Keratinocyte (primary cell): ENCODE measurements around the gene FLYWCH2. TPM values are rescaled to one million over a fixed set of nuclear protein-coding genes. Genes with fewer than 3 reads are reported as not detected.

Experiments
- DNase-seq: peaks from one replicate; pipeline ENCODE4 v3.0.0-alpha.2; 2011; ENCODE audit warnings: low read depth, missing footprints, low spot score
- FAIRE-seq: peaks from 2 replicates; lab custom pipeline; 2011; peaks lifted over from hg19 to GRCh38; lab: Jason Lieb, UNC
- H2AFZ ChIP-seq: 2 replicates; pipeline ENCODE4 v1.6.0; 2012; ENCODE audit warnings: low read length, control low read depth, inconsistent platforms; ENCODE audit not compliant: control insufficient read depth
- H3K27ac ChIP-seq: 2 replicates; pipeline ENCODE4 v1.5.1; 2011; ENCODE audit warnings: low read length; ENCODE audit not compliant: control insufficient read depth, insufficient read depth
- H3K27me3 ChIP-seq: 3 replicates; pipeline ENCODE4 v1.6.0; 2011; ENCODE audit warnings: low read length; ENCODE audit not compliant: control insufficient read depth, insufficient read depth; ENCODE audit errors: extremely low read depth
- H3K36me3 ChIP-seq, 2 experiments: 2 replicates in 1 of 2; 3 replicates in 1 of 2; pipeline ENCODE4 v1.5.1; 2011; ENCODE audit warnings: low read length in 2 of 2, mild to moderate bottlenecking in 1 of 2; ENCODE audit not compliant: control insufficient read depth in 2 of 2, insufficient read depth in 2 of 2; ENCODE audit errors: extremely low read depth in 1 of 2
- H3K4me1 ChIP-seq: 3 replicates; pipeline ENCODE4 v1.5.1; 2011; ENCODE audit warnings: low read length; ENCODE audit not compliant: control insufficient read depth, insufficient read depth; ENCODE audit errors: extremely low read depth
- H3K4me2 ChIP-seq: 3 replicates; pipeline ENCODE4 v1.6.0; 2011; ENCODE audit warnings: low read depth, low read length; ENCODE audit not compliant: control insufficient read depth, insufficient read depth; ENCODE audit errors: extremely low read depth
- H3K4me3 ChIP-seq, 3 experiments: fragments of 200-600 bp in 1 of 3; sonication (generic) in 1 of 3; 2 replicates in 2 of 3; 3 replicates in 1 of 3; pipeline ENCODE4 v1.5.1; 2011 to 2016; ENCODE audit warnings: low read length in 3 of 3, mild to moderate bottlenecking in 3 of 3, control low read depth in 2 of 3, inconsistent platforms in 1 of 3, low read depth in 1 of 3, mixed read lengths in 1 of 3, mixed run types in 1 of 3, moderate library complexity in 1 of 3; ENCODE audit not compliant: control insufficient read depth in 2 of 3, insufficient read depth in 2 of 3; ENCODE audit errors: extremely low read depth in 1 of 3
- H3K79me2 ChIP-seq: 2 replicates; pipeline ENCODE4 v1.6.0; 2012; ENCODE audit warnings: low read length; ENCODE audit not compliant: control insufficient read depth, insufficient read depth
- H3K9ac ChIP-seq: 3 replicates; pipeline ENCODE4 v1.6.0; 2011; ENCODE audit warnings: low read length; ENCODE audit not compliant: control insufficient read depth, insufficient read depth; ENCODE audit errors: extremely low read depth
- H3K9me1 ChIP-seq: 3 replicates; pipeline ENCODE4 v1.6.0; 2011; ENCODE audit warnings: low read length; ENCODE audit not compliant: control insufficient read depth, insufficient read depth; ENCODE audit errors: extremely low read depth
- H3K9me3 ChIP-seq: 2 replicates; pipeline ENCODE4 v1.5.1; 2012; ENCODE audit warnings: low read depth, low read length; ENCODE audit not compliant: control insufficient read depth
- H4K20me1 ChIP-seq: 3 replicates; pipeline ENCODE4 v1.6.0; 2011; ENCODE audit warnings: low read length; ENCODE audit not compliant: control insufficient read depth, insufficient read depth; ENCODE audit errors: extremely low read depth
- CTCF ChIP-seq, 3 experiments: IDR thresholded peaks in 1 of 3; conservative IDR thresholded peaks in 1 of 3; optimal IDR thresholded peaks in 1 of 3; 2 replicates in 2 of 3; 3 replicates in 1 of 3; pipeline versions ENCODE3 to v1.5.1; 2011; ENCODE audit warnings: low read length in 3 of 3, mild to moderate bottlenecking in 3 of 3, moderate library complexity in 2 of 3, control low read depth in 1 of 3, inconsistent platforms in 1 of 3; ENCODE audit not compliant: insufficient read depth in 2 of 3; ENCODE audit errors: extremely low read depth in 1 of 3
- EZH2 ChIP-seq: IDR thresholded peaks from one replicate; pipeline ENCODE4 v1.6.1; 2012; ENCODE audit warnings: inconsistent platforms, mild to moderate bottlenecking, low read length, moderate library complexity
- dilution Hi-C: fragments of 300-500 bp; cut with MboI; formaldehyde crosslinking; loops from one replicate; pipeline ENCODE4 v1.7.0; 2020; ENCODE audit warnings: low sequenced_read_pairs; ENCODE audit not compliant: extremely low pct_ligation_motif_present
- polyA plus RNA-seq, 5 experiments: library from polyadenylated mRNA; depleted of rRNA in 3 of 5; stranded (reverse) in 3 of 5; stranded (forward) in 1 of 5; unstranded in 1 of 5; fragments of >200 nt; gene quantifications; 1 replicate in 1 of 5; 2 replicates in 3 of 5; 3 replicates in 1 of 5; pipeline versions ENCODE4 v1.2.1 to v1.2.3, GENCODE V29; 2011 to 2012; ENCODE audit warnings: missing spikeins in 2 of 5, low read depth in 1 of 5, low replicate concordance in 1 of 5

FLYWCH2 gene
- polyA plus RNA-seq, 1 donor (not counting 4 experiments of a cell fraction or from before 2014, with no cell fraction given) = 10.1 TPM

GRCh38 chr16:2946649-2947048 lies 63.6 kb downstream of the FLYWCH2 start:
- Histone ChIP-seq H2AFZ (no peak overlapping the region), H3K4me1 (no peaks in the 10 kb centered on the region), H3K27me3 (no peaks in the 10 kb centered on the region), H3K9me3 (no peaks in the 10 kb centered on the region), H3K9me1 (no peaks in the 10 kb centered on the region), H3K9ac (no peak overlapping the region), H3K79me2 (no peaks in the 10 kb centered on the region), H3K27ac (no peak overlapping the region), H3K36me3 (peaks cover 5 to 14% of the 10 kb centered on the region in 2 experiments), H3K4me3 (no peak overlapping the region), H4K20me1 (no peaks in the 10 kb centered on the region), H3K4me2 (no peak overlapping the region)
- dilution Hi-C loops = no loop called here
- DNase-seq (no peak), FAIRE-seq (no peak)
- TF ChIP-seq EZH2 = no peak
- no peak for TF ChIP-seq CTCF (optimal IDR thresholded peaks at IDR 0.05 in 1 of 3, IDR thresholded peaks at IDR 0.05 in 1 of 3, conservative IDR thresholded peaks at IDR 0.05 in 1 of 3; ENCODE audit: extremely low read depth in 1 of 3, insufficient read depth in 2 of 3, low read length in 3 of 3)

Other genes with a start within 250 kb of the FLYWCH2 start
- 29.0 to 41.1 TPM (median 36.1 TPM) in 3 replicates for gene KCTD5, start 200.7 kb upstream of the FLYWCH2 start, polyA plus RNA-seq
- 0.20 to 0.67 TPM (median 0.22 TPM) in 3 replicates for gene PRSS27, start 163.0 kb upstream of the FLYWCH2 start, polyA plus RNA-seq
- gene SRRM2, start 130.6 kb upstream of the FLYWCH2 start, polyA plus RNA-seq = 74.1 to 120 TPM (median 101 TPM) in 3 replicates
- 150 to 593 TPM (median 235 TPM) in 3 replicates for gene ELOB, start 105.9 kb upstream of the FLYWCH2 start, polyA plus RNA-seq
- not detected in 3 replicates for gene PRSS33, start 95.7 kb upstream of the FLYWCH2 start, polyA plus RNA-seq
- gene PRSS41, start 84.7 kb upstream of the FLYWCH2 start, polyA plus RNA-seq = not detected in 3 replicates
- 0.52 to 1.0 TPM (median 0.99 TPM) in 3 replicates for gene PRSS21, start 66.0 kb upstream of the FLYWCH2 start, polyA plus RNA-seq
- gene ZG16B, start 52.9 kb upstream of the FLYWCH2 start, polyA plus RNA-seq = 1.7 to 2.6 TPM (median 2.1 TPM) in 3 replicates
- 2.2 to 3.7 TPM (median 3.5 TPM) in 3 replicates for gene PRSS22, start 25.0 kb upstream of the FLYWCH2 start, polyA plus RNA-seq
- gene FLYWCH1, start 28.7 kb downstream of the FLYWCH2 start, polyA plus RNA-seq = 16.2 to 21.7 TPM (median 20.2 TPM) in 3 replicates
- 3.3 to 7.4 TPM (median 3.8 TPM) in 3 replicates for gene KREMEN2, start 81.1 kb downstream of the FLYWCH2 start, polyA plus RNA-seq
- 16.8 to 26.6 TPM (median 18.4 TPM) in 3 replicates for gene PAQR4, start 86.1 kb downstream of the FLYWCH2 start, polyA plus RNA-seq
- gene PKMYT1, start 97.2 kb downstream of the FLYWCH2 start, polyA plus RNA-seq = 3.0 to 16.0 TPM (median 6.9 TPM) in 3 replicates
- 0.02 TPM in 1 of 3 replicates, not detected in the others for gene CLDN9, start 129.7 kb downstream of the FLYWCH2 start, polyA plus RNA-seq
- 0.12 TPM in 1 of 3 replicates, not detected in the others for gene CLDN6, start 135.0 kb downstream of the FLYWCH2 start, polyA plus RNA-seq
- 147 to 250 TPM (median 188 TPM) in 3 replicates for gene TNFRSF12A, start 137.2 kb downstream of the FLYWCH2 start, polyA plus RNA-seq
- 12.8 to 19.2 TPM (median 13.0 TPM) in 3 replicates for gene HCFC1R1, start 140.7 kb downstream of the FLYWCH2 start, polyA plus RNA-seq
- 10.2 to 15.5 TPM (median 10.3 TPM) in 3 replicates for gene THOC6, start 140.8 kb downstream of the FLYWCH2 start, polyA plus RNA-seq
- gene BICDL2, start 153.7 kb downstream of the FLYWCH2 start, polyA plus RNA-seq = 0.91 to 2.8 TPM (median 1.3 TPM) in 3 replicates
- 0.09 to 0.17 TPM (median 0.17 TPM) in 3 replicates for gene MMP25, start 163.3 kb downstream of the FLYWCH2 start, polyA plus RNA-seq
- gene IL32, start 182.4 kb downstream of the FLYWCH2 start, polyA plus RNA-seq = 0.28 to 0.67 TPM (median 0.31 TPM) in 3 replicates
- not detected in 3 replicates for gene ZSCAN10, start 216.1 kb downstream of the FLYWCH2 start, polyA plus RNA-seq
- 6.0 to 8.7 TPM (median 8.1 TPM) in 3 replicates for gene ZNF205, start 229.4 kb downstream of the FLYWCH2 start, polyA plus RNA-seq